ENCODE results near the gene AMBRA1. TPM values are rescaled to one million over a fixed set of nuclear protein-coding genes. Genes with fewer than 3 reads are reported as not detected.
"Not testable (repeated sequence)": the region's sequence is repeated elsewhere in the genome, so short reads cannot be mapped to it uniquely, and the experiment has no call there.

AMBRA1 gene
- polyA plus RNA-seq, 1 donor from 2014 or later = 34.5 TPM

GRCh38 chr11:46520971-46521745, 72.7 kb downstream of the AMBRA1 start:
- no peak overlapping the region for H3K9ac ChIP-seq (ENCODE audit: low read length)
- no peaks in the 10 kb centered on the region for H3F3A ChIP-seq (ENCODE audit: insufficient read depth, low read length, poor library complexity, severe bottlenecking)
- H4K20me1 ChIP-seq (ENCODE audit: insufficient read depth) = no peaks in the 10 kb centered on the region
- H3K27me3 ChIP-seq (ENCODE audit: insufficient read depth, low read depth, low read length) = no peaks in the 10 kb centered on the region
- no peaks in the 10 kb centered on the region for H3K9me3 ChIP-seq (ENCODE audit: low read length)
- H3K27ac ChIP-seq (ENCODE audit: low read length) = peak overlapping the region; percentile 41
- H3K79me2 ChIP-seq (replicated peaks; ENCODE audit: insufficient read depth, low read length) = peaks cover 16% of the 10 kb centered on the region
- H3K4me2 ChIP-seq (ENCODE audit: low read length) = no peak overlapping the region
- TF ChIP-seq, protein P1, sequence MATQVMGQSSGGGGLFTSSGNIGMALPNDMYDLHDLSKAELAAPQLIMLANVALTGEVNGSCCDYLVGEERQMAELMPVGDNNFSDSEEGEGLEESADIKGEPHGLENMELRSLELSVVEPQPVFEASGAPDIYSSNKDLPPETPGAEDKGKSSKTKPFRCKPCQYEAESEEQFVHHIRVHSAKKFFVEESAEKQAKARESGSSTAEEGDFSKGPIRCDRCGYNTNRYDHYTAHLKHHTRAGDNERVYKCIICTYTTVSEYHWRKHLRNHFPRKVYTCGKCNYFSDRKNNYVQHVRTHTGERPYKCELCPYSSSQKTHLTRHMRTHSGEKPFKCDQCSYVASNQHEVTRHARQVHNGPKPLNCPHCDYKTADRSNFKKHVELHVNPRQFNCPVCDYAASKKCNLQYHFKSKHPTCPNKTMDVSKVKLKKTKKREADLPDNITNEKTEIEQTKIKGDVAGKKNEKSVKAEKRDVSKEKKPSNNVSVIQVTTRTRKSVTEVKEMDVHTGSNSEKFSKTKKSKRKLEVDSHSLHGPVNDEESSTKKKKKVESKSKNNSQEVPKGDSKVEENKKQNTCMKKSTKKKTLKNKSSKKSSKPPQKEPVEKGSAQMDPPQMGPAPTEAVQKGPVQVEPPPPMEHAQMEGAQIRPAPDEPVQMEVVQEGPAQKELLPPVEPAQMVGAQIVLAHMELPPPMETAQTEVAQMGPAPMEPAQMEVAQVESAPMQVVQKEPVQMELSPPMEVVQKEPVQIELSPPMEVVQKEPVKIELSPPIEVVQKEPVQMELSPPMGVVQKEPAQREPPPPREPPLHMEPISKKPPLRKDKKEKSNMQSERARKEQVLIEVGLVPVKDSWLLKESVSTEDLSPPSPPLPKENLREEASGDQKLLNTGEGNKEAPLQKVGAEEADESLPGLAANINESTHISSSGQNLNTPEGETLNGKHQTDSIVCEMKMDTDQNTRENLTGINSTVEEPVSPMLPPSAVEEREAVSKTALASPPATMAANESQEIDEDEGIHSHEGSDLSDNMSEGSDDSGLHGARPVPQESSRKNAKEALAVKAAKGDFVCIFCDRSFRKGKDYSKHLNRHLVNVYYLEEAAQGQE (IDR thresholded peaks at IDR 0.05; ENCODE audit: borderline replicate concordance) = no peak
- TF ChIP-seq, protein P2, sequence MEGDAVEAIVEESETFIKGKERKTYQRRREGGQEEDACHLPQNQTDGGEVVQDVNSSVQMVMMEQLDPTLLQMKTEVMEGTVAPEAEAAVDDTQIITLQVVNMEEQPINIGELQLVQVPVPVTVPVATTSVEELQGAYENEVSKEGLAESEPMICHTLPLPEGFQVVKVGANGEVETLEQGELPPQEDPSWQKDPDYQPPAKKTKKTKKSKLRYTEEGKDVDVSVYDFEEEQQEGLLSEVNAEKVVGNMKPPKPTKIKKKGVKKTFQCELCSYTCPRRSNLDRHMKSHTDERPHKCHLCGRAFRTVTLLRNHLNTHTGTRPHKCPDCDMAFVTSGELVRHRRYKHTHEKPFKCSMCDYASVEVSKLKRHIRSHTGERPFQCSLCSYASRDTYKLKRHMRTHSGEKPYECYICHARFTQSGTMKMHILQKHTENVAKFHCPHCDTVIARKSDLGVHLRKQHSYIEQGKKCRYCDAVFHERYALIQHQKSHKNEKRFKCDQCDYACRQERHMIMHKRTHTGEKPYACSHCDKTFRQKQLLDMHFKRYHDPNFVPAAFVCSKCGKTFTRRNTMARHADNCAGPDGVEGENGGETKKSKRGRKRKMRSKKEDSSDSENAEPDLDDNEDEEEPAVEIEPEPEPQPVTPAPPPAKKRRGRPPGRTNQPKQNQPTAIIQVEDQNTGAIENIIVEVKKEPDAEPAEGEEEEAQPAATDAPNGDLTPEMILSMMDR (IDR thresholded peaks at IDR 0.05; ENCODE audit: poor library complexity, severe bottlenecking) = no peak
- no peak for TF ChIP-seq SMC3 (conservative IDR thresholded peaks at IDR 0.05; ENCODE audit: poor library complexity)
- no peak for TF ChIP-seq RAD21 (conservative IDR thresholded peaks at IDR 0.05)
- TF ChIP-seq POLR2AphosphoS5 (IDR thresholded peaks at IDR 0.05) = peak; percentile 7
- TF ChIP-seq EZH2 (IDR thresholded peaks at IDR 0.05; ENCODE audit: borderline replicate concordance, insufficient read depth, low read length, poor library complexity, severe bottlenecking) = no peak
- peak overlapping the region; percentile 37 for H3K4me3 ChIP-seq (ENCODE audit: low read length)
- H3K36me3 ChIP-seq (ENCODE audit: insufficient read depth, low read length) = no peaks in the 10 kb centered on the region
- H3K9me2 ChIP-seq (ENCODE audit: insufficient read depth, low read length) = no peaks in the 10 kb centered on the region
- no peak overlapping the region for H2AFZ ChIP-seq (ENCODE audit: low read depth, low read length)

DNA sequence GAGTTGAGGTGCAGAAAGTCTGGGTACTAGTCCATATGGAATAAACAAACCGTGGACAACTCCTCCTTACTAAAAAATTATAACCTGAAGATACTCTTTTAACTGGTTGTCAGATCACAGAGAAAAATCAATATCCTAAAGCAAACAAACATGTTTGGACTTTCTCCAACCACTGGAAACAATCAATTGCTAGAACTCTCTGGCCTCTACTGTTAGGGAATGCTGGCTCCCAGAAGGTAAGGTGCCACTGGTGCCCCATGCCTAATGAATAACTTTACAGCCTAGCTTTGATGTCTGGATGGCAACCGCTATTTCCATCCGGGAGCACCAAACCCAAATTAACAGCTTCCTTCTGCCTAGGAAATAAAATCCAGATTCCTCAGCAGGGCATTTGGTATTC, 74.5 kb downstream of the AMBRA1 start:
- Histone ChIP-seq H3K9ac (ENCODE audit: low read length) (no peak overlapping the region), H3K4me2 (ENCODE audit: low read length) (no peak overlapping the region), H3K9me2 (ENCODE audit: insufficient read depth, low read length) (no peaks in the 10 kb centered on the region), H3K27me3 (ENCODE audit: insufficient read depth, low read depth, low read length) (no peaks in the 10 kb centered on the region), H2AFZ (ENCODE audit: low read depth, low read length) (no peak overlapping the region), H4K20me1 (ENCODE audit: insufficient read depth) (no peaks in the 10 kb centered on the region), H3K9me3 (ENCODE audit: low read length) (no peaks in the 10 kb centered on the region), H3F3A (ENCODE audit: insufficient read depth, low read length, poor library complexity, severe bottlenecking) (no peaks in the 10 kb centered on the region), H3K27ac (ENCODE audit: low read length) (no peak overlapping the region), H3K36me3 (ENCODE audit: insufficient read depth, low read length) (no peaks in the 10 kb centered on the region), H3K79me2 (replicated peaks; ENCODE audit: insufficient read depth, low read length) (peaks cover 10% of the 10 kb centered on the region), H3K4me3 (ENCODE audit: low read length) (no peak overlapping the region)
- no peak for TF ChIP-seq EP300 (conservative IDR thresholded peaks at IDR 0.05; ENCODE audit: poor library complexity, severe bottlenecking)
- TF ChIP-seq, protein P2 (IDR thresholded peaks at IDR 0.05; ENCODE audit: poor library complexity, severe bottlenecking) = no peak
- TF ChIP-seq TAF1 (IDR thresholded peaks at IDR 0.05; ENCODE audit: low read depth) = no peak
- TF ChIP-seq EZH2 (IDR thresholded peaks at IDR 0.05; ENCODE audit: borderline replicate concordance, insufficient read depth, low read length, poor library complexity, severe bottlenecking) = no peak
- TF ChIP-seq SMC3 (conservative IDR thresholded peaks at IDR 0.05; ENCODE audit: poor library complexity) = no peak
- TF ChIP-seq, protein P1 (IDR thresholded peaks at IDR 0.05; ENCODE audit: borderline replicate concordance) = no peak
- TF ChIP-seq MXI1 (conservative IDR thresholded peaks at IDR 0.05; ENCODE audit: poor library complexity, severe bottlenecking) = no peak
- no peak for TF ChIP-seq POLR2AphosphoS5 (IDR thresholded peaks at IDR 0.05)
- TF ChIP-seq RAD21 (conservative IDR thresholded peaks at IDR 0.05) = no peak

DNA sequence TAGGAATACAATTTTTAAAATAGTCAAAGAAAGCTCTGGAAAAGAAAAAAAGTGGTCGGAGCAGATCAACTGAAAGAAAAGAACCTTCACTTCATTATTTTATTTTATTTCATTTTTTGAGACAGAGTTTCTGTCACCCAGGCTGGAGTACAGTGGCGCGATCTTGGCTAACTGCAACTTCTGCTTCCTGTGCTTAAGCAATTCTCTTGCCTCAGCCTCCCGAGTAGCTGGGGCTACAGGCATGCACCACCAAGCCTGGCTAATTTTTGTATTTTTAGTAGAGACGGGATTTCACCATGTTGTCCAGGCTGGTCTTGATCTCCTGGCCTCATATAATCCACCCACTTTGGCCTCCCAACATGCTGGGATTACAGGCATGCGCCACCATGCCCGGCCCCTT, 74.9 kb downstream of the AMBRA1 start:
- not testable (repeated sequence) for H3K79me2 ChIP-seq (replicated peaks; ENCODE audit: insufficient read depth, low read length); H2AFZ ChIP-seq (ENCODE audit: low read depth, low read length); H3K36me3 ChIP-seq (ENCODE audit: insufficient read depth, low read length); H3K27me3 ChIP-seq (ENCODE audit: insufficient read depth, low read depth, low read length); H3K9me2 ChIP-seq (ENCODE audit: insufficient read depth, low read length); H4K20me1 ChIP-seq (ENCODE audit: insufficient read depth); H3K27ac ChIP-seq (ENCODE audit: low read length); H3K9me3 ChIP-seq (ENCODE audit: low read length); H3K4me2 ChIP-seq (ENCODE audit: low read length); H3K4me3 ChIP-seq (ENCODE audit: low read length); H3K9ac ChIP-seq (ENCODE audit: low read length); H3F3A ChIP-seq (ENCODE audit: insufficient read depth, low read length, poor library complexity, severe bottlenecking)

Data from neural cell (in vitro differentiated cells).